ENCODE measurements around the gene ARL5B.
"Not testable (repeated sequence)": the region's sequence is repeated elsewhere in the genome, so short reads cannot be mapped to it uniquely, and the experiment has no call there.

The ARL5B gene, protein sequence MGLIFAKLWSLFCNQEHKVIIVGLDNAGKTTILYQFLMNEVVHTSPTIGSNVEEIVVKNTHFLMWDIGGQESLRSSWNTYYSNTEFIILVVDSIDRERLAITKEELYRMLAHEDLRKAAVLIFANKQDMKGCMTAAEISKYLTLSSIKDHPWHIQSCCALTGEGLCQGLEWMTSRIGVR

DNA sequence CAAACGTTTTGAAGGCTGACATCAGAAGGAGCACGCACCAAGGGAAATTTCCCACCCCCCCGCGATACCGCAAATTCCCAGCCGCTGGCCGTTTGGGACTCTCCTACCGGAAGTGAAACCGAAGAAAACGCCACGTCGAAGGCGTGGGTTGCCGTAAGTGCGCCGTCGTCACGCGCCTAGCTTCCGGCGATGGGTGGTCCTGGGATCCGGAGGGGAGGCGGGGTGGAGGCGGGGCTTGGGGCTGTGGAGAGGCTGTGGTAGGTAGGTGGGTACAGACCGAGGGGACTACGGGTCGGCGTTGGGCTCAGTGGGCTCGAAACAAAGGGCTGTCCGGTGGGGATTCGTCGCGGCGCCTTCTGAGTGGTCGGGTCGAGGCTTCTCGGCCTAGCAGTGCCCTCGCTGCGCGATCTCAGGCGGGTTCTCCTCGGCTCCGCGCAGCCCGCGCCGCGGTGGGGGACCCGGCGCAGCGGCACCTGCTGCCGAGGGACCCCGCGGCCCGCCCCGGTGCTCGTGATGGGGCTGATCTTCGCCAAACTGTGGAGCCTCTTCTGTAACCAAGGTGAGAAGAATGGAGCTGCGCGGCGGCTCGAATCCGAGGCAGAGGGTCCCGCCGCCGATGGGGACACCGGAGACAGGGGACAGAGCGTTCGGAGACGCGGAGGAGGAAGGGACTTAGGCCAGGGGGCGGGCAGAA lies at the start of gene ARL5B:
ARL5B (plus strand) TSS at position 307 of the 694 bp plus-strand sequence; CDS start at position 514, 207 bp downstream.
- peak; percentile 97 for DNase-seq

DNA sequence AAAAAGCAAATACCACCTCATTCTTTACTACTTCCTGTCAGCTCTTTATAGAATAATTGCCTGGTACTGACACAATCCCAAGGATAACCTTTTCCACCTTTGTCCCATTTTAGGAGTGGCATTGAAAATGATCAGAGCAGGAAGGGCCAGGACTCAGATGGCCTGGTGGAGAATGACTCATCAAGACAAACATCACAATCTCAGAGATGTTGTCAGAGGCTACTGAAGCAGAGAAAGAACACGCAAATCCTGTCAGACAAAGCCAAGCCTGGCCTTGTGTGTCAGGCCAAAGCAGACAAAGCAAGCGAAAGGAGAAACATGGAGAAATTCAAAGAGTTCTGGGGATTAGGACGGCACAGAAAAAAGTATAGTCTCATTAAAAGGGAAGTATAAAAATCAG lies 48.7 kb upstream of the ARL5B start:
- DNase-seq = no peak

DNA sequence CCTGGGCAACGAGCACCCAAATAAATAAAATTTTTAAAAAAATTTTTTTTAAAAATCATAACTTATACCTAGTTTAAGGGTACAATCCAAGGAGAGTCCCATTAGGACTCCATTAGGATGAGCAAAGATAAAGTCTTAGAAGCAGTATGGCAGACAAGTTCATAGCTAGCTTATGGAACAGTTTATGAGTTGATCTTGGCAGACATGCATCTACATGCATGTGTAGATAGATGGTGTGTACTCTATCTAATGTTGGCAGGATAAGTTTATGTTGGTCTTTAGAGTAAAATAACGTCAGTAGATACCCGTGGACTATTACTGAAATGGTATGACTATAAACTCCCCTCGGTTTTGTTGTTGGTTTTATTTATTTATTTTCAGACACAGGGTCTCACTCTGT lies 48.1 kb upstream of the ARL5B start:
- DNase-seq = no peak

DNA sequence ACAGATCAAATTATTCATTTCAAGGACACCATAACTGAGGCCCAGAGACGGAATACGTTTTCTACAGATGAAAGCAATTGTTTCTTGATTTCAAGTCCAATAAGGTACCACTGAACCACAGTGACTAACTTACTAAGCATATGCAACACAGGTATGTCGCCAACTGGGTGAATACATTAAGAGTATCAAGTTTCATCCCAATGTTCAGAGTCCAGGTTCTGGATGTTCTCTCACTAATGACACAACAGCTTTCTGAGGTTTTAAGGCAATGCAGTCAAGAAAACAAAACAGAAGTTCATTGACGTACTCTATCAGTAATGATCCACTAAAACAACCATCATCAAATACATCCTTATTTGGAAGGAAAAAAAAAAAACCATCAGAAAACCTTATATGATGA lies 43.6 kb upstream of the ARL5B start:
- DNase-seq = no peak

DNA sequence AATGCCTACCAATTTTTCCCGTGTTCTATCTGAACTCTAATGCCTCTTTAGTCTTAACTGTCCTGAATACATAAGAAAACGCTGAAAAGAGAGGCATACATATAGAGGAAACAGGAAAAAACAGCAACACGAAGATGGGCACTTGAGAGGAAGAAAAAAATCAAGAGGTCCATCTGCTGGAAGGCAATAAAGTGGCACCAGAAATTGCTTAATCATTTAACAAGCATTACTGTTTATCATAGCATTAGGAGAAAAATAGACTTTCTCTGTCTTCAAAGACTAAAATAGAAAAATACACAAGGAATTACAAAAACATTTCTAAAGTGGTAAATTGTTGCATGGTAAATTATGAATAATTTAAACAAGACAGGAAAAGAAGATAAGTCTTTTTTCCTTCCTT lies 42.9 kb upstream of the ARL5B start:
- no peak for DNase-seq

DNA sequence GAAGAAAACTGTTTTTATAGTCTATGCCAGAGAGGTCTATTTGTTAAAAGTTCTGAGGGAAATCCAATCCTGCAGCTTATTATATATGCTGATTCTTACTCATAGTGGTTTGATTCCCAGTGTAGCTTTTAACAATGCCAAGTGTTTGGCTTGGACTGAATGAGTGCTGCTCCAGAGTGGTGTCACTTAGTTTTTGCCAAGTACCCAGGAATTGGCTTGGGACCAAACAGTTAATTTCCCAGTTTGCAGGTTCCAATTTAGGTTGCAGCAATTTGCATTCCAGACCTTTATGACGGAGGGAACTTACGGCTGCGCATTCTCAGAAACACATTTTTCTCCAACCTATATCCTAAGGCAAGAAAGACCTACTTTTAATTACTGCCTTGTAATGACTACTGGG lies 40.2 kb upstream of the ARL5B start:
- DNase-seq = no peak

DNA sequence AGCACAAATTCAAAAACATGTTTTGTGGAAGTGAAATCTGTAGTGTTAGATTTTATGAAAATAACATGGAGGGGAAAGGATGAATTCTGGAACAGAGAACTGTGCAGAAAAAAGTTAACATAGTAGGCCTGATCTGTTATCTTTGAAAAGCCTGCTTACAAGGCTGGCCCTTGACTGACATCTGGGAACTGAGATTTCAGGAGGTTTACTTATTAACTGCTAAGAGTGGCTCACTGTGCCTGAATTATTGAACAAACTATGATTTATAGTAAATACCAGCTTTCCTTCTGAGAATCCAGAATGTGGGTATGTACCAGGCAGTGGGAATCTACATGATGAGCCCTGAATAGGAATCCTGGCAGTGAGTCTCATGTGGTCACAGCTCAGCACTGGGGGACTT lies 38.4 kb upstream of the ARL5B start:
- DNase-seq = no peak

DNA sequence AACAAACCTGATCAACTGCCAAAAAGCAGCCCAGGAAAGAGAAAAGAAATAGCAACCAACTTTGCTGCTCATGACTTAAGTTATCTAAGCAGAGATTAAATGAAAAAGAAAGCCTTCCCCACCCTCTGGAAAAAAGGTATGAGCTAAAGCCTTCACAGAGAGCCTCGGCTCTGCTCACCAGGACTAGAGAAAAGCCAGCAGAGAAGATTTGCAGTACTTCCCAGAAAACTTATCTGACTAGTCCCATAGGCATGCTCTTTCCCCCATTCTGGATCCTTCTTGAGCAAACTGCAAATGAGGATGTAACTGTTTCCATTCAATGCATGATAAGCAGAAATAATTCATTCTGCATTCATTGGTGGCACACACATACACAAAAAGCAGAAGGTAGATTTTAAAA lies 35.6 kb upstream of the ARL5B start:
- DNase-seq = not testable (repeated sequence)

DNA sequence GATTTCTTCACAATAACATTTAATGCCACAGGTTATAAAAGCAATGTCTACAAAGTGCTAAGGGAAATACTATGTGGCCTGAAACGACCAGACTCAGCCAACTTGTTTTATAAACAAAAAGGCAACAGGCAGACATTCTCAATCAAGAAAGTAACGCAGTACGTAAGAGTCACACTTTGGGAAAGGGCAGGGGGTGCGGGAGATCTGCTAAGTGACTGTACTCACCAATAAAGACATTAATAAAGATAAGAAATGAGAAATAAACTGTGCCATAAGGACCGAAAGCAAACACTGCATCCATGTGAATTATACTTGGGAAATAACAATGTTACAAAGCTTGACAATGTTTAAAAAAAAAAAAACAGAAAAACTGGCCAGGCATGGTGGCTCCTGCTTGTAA lies 33.3 kb upstream of the ARL5B start:
- no peak for DNase-seq

DNA sequence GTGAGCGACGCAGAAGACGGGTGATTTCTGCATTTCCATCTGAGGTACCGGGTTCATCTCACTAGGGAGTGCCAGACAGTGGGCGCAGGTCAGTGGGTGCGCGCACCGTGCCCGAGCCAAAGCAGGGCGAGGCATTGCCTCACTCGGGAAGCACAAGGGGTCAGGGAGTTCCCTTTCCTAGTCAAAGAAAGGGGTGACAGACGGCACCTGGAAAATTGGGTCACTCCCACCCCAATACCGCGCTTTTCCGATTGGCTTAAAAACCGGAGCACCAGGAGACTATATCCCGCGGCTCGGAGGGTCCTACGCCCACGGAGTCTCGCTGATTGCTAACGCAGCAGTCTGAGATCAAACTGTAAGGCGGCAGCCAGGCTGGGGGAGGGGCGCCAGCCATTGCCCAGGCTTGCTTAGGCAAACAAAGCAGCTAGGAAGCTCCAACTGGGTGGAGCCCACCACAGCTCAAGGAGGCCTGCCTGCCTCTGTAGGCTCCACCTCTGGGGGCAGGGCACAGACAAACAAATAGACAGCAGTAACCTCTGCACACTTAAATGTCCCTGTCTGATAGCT lies 31.7 kb upstream of the ARL5B start:
- peak; percentile 47 for DNase-seq

DNA sequence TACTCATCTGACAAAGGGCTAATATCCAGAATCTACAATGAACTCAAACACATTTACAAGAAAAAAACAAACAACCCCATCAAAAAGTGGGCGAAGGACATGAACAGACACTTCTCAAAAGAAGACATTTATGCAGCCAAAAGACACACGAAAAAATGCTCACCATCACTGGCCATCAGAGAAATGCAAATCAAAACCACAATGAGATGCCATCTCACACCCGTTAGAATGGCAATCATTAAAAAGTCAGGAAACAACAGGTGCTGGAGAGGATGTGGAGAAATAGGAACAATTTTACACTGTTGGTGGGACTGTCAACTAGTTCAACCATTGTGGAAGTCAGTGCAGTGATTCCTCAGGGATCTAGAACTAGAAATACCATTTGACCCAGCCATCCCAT lies 26.7 kb upstream of the ARL5B start:
- DNase-seq = not testable (repeated sequence)

DNA sequence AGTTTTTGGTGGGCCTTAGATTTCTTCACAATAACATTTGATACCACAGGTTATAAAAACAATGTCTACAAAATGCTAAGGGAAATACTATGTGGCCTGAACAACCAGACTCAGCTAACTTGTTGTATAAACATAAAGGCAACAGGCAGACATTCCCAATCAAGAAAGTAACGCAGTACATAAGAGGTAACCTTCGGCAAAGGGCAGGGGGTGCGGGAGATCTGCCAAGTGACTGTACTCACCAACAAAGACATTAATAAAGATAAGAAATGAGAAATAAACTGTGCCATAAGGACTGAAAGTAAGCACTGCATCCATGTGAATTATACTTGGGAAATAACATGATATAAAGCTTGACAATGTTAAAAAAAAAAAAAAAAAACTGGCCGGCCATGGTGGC lies 23.2 kb upstream of the ARL5B start:
- no peak for DNase-seq

DNA sequence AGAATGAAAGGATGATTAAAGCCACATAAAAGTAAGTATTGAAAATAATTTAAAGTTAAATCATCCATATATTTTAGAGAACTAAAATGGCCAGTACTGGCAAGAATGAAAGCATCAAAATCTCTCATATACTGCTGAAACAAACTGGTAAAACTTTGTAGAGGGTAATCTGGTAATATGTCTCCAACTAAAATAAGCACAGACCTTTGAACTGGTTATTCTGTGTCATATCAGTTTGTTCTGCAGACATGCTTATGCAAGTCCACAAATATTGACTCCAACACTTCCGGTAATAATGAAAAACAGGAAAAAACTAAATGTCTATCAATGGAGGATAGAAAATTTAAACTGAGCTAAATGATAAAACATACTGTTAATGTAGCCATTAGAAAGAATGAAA lies 21.8 kb upstream of the ARL5B start:
- not testable (repeated sequence) for DNase-seq

DNA sequence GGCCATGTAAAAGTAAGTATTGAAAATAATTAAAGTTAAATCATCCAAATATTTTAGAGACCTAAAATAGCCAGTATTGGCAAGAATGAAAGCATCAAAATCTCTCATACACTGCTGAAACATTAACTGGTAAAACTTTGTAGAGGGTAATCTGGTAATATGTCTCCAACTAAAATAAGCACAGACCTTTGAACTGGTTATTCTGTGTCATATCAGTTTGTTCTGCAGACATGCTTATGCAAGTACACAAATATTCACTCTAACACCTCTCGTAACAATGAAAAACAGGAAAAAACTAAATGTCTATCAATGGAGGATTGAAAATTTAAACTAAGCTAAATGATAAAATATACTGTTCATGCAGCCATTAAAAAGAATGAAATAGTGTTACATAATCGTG lies 19.5 kb upstream of the ARL5B start:
- not testable (repeated sequence) for DNase-seq

DNA sequence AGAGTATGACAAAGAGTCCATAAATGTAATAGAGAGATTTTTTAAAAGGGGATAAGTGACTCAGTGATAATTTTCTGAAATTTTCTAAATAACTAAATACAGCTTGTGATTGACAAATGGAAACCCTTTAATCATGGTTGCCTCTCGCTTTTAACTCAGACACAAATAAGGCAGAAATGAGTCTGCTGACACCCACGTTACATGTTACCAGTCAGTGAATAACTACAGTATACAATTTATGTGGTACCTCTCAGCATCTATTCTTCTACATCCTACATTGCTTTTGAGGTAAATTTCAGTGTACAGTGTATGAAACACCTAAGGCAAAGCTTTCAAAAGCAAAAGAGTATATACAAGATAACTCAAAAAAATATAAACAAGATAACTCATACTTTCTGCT lies 12.1 kb upstream of the ARL5B start:
- peak; percentile 18 for DNase-seq

DNA sequence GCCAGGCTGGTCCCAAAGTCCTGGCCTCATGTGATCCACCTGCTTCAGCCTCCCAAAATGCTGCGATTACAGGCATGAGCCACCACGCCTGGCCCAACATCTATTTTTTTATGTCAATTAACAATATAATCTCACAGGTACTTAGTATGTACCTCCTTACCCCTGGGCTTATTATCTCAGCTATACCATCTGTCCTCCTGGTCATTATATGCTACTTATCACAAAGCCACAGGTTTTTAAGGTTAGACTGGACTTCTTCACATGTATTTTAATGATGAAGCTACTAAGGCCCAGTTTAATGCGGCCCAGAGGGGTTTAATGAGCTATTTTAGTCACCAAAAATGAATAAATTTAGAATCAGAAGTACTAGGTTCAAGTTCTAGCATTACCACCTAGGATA lies 11.3 kb upstream of the ARL5B start:
- DNase-seq = no peak

DNA sequence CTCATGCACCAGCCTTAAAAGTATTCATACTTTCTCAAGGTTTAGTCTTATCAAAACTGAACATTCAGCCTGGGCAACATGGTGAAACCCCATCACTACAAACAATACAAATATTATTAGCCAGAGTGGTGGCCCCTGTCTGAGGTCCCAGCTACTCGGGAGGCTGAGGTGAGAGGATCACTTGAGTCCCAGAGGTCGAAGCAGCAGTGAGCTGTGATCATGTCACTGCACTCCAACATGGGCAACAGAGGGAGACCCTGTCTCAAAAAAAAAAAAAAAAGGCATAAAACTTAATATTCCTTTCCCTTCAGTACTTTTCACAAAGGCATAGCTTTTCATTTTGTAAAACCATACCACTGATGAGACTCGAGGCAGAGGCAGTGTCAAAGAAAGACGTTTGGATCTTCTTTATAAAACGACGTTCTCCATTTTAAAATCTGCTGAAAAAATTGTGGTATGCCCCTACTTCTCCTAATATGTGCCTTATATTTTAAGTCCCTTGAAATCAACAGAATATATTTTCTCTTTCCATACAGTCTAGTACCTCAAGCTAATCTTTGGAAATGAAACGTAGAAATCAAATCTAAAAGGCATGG lies 9.8 kb upstream of the ARL5B start:
- DNase-seq = no peak

DNA sequence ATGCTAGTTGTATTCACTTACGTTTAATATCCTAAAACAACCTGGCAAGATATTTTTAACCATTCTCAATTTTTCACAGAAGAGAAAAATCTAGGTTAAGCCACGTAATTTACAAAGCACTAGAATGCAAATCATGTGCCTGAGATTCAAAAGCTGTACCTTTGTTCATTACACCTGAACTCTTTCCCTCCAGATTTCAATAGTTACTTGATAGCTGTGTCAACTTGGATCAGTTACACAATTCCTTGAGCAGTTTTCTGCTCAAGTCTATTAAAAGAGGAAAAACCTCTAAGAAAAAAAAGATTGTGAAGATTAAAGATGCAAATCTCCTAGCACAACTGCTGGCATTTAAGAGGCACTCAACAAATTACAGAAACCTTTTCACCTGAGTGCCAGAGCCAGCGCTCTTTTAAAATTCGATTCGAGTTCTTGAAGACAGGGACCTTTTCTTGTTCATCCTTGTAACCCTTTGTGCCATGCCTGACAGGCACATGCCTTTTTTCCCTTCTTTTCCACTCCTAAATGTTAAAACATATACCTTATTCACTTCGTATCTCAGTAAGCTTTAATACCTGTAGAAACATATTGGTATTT lies 8.7 kb upstream of the ARL5B start:
- DNase-seq = peak; percentile 17

DNA sequence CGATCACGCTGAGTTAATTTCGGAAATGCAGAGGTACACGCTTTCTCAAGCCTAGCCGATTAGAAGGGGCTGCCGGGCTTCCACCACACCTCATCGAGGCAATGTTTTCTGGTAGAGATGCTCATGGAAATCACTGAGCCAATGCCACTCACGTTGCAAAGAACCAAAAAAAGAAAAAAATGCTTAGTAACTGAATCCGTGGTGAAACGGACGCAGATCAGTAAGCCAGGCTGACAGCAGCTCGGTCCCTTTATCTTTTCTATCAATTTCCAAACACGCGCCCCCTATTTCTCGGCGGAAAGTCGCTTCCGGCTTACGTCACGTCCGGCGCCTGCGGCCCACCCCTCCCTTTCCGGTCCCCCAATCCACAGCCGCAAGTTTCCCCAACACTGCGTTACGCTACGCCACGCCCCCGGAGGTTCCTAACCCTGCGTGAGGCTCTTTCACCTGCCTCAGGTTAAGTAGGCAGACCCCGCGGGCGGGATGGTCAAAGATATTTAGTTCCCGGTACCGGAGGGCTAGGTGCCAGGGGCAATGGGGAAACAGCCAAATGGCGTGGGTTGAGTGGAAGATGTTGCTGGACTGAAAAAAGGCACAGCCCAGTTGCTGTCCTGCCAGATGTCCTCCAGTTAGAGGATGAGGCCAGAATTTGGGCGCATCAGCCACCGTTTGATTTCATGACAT lies 7.8 kb upstream of the ARL5B start, which contains the start of gene NSUN6:
NSUN6 (minus strand) TSS at position 264 of the 684 bp plus-strand sequence. CDS start 384 bp downstream, outside the sequence.
- DNase-seq = peak; percentile 93

DNA sequence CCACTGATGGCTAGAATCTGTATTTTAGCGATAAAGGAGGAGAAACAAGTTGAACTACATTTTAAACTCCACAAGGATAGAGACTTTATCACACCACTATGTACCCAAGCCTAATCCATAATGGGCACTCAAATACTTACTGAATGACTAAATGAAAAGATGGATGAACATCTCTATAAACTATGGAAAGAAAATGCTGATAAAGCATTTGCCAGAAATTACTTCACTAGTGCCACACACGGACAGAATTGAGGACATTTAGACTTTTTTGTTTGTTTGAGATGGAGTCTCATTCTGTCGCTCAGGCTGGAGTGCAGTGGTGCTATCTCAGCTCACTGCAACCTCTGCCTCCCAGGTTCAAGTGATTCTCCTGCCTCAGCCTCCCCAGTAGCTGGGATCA lies 6.1 kb upstream of the ARL5B start:
- no peak for DNase-seq

DNA sequence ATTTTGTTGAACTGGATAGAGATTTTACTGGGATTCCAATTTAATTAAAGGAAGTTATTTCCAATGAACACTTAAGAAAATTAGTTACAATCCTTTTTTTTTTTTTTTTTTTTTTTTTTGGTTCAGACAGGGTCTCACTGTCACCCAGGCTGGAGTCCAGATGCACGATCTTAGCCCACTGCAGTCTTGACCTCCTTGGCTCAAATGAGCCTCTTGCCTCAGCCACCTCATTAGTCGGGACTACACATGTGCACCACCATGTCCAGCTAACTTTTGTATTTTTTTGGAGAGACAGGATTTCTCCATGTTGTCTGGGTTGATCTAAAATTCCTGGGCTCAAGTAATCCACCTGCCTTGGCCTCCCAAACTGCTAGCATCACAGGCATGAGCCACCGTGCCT lies 2.5 kb upstream of the ARL5B start:
- DNase-seq = no peak

DNA sequence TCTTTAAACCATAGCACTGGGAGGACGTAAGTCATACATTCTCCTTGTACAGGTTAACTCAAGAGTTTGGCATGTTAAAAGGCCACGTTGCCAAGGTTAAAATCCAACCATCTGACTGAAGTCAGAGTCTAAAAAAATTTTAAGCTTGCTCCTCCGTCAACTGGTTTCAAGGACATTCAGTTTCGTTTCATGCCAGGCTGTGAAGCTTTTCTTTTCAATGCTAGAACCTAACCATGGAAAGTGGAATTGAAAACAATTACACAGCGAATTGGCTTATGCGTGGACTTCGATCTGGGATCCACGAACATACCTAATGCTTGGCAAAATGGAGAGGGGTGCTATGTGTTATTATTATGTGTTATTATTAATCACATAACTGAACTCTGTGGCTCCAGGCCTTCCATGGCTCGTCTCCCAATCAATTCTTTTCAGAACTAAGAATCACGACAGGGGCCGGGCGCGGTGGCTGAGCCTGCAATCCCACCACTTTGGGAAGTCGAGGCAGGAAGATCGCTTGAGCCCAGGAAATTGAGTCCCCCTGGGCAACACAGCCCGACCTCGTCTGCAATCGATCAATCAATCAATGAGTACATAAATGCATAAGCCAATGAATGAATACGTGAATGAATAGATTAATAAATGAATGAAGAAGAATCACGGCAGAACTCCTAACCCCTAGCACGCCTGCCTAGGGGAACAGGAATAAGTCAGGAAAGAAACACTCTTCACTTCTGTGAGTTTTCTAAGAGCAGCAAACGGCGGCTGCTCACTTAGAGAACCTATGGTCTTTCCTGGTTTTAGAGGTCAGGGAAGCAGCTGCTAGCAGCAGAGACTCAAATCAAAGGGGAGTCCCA lies 733 bp upstream of the ARL5B start:
- DNase-seq = peak; percentile 8

All from activated CD4-positive, alpha-beta T cell treated with anti-CD3 and anti-CD28 coated beads, Interleukin-2, Interleukin-6, amounts not matched to agents 100 ng/mL and 50 ng/mL, durations not matched to agents 16 hours and 8 hours (primary cell).